Erythroblast (primary cell): ENCODE data around the gene PIP4K2A.

Source experiments
- DNase-seq, 2 experiments: peaks; one replicate each; lab custom pipeline; 2025; lab: John Stamatoyannopoulos, UW
- GATA1 ChIP-seq: IDR thresholded peaks from 2 replicates; pipeline ENCODE4 v1.6.1; 2011; ENCODE audit warnings: low read depth, mild to moderate bottlenecking, control low read depth, low read length, moderate library complexity
- POLR2A ChIP-seq: IDR thresholded peaks from 2 replicates; pipeline ENCODE4 v1.6.1; 2011; ENCODE audit warnings: mild to moderate bottlenecking, low read length

PIP4K2A gene

DNA sequence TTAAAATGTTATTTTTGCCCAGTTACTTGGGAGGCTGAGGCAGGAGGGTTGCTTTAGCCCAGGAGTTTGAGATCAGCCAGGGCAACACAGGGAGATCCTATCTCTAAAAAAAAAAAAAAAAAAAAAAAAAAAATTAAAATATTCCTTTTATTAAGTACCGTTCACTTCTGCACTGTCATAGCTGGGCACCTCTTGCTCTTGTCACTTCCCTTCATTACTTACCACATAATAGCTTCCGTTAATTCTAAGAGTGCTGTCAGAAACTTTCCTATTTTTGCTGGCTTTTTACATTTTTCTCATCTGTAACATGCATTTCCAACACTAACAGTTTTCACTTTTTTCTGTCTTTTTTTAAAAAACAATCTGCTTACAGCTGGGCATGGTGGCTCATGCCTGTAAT lies 132.9 kb downstream of the PIP4K2A start:
- TF ChIP-seq POLR2A (no peak), GATA1 (no peak)

GRCh38 chr10:22580711-22581110 lies 133.7 kb downstream of the PIP4K2A start:
- DNase-seq = no peak
- TF ChIP-seq POLR2A (no peak), GATA1 (no peak)

More for the DNA sequence above, 132.9 kb downstream of the PIP4K2A start:
- no peak for DNase-seq

GRCh38 chr10:22579826-22580225 lies 134.6 kb downstream of the PIP4K2A start:
- no peak for DNase-seq
- TF ChIP-seq POLR2A (no peak), GATA1 (no peak)

GRCh38 chr10:22573820-22574569 lies 140.4 kb downstream of the PIP4K2A start:
- peak; percentile 27 to 61 for DNase-seq
- TF ChIP-seq POLR2A (no peak), GATA1 (no peak)

DNA sequence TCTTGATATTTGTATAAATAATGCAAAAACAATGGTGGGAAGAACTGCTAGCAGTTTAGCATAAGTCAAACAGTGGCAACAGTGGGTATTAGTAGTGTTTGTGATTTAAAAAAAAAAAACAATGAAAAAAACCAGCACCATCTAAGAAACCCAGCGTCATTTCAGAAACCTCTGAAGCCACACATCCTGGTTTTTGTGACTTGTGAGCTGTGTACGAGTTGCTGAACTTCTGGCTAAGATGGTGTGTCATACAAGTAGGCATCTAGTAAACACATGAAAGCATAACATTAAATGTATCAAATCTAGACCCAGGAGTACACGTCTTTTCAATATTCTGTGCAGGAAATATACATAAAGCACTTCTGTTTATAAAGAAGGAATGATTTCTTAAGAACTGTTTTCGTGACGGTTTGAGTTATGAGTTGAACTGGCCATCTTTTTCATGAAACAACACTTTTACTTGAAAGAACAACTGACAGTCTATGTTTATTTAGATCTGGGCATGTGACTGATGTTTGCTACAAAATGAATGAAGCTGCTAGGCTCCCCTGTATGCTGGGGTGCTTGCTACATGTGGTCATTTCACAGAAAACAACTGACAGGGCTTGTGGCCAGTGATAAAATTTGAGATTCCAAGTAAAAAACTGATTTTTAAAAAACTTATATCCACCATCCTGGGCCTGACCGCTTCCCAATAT lies 143.5 kb downstream of the PIP4K2A start:
- no peak for TF ChIP-seq GATA1
- no peak for TF ChIP-seq POLR2A
- no peak for DNase-seq

- no peak for TF ChIP-seq POLR2A
- no peak for TF ChIP-seq GATA1
- no peak for DNase-seq
Measured at GRCh38 chr10:22570234-22570633, 144.1 kb downstream of the PIP4K2A start.

GRCh38 chr10:22568928-22569327 lies 145.4 kb downstream of the PIP4K2A start:
- no peak for TF ChIP-seq GATA1
- no peak for TF ChIP-seq POLR2A
- no peak for DNase-seq

- DNase-seq = no peak
- TF ChIP-seq POLR2A (no peak), GATA1 (no peak)
Measured at GRCh38 chr10:22564060-22564459, 150.3 kb downstream of the PIP4K2A start.

DNA sequence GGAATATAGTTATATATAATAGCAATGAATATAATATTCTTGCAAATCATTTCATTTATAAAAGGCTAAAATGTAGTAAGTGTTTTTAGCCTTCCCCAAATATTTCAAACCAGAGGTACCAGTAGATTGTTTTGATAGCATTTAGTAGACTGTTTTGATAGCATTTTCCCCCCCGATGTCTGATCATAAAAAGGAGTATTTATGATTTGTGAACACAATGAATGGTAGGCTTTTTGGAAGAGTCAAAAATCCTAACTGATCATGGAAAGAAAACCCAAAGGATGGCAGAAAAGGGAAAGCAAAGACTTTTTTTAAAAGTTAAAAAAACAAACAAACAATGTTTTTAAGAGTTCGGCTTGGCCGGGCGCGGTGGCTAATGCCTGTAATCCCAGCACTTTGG lies 152.5 kb downstream of the PIP4K2A start:
- TF ChIP-seq POLR2A = no peak
- TF ChIP-seq GATA1 = no peak
- DNase-seq = no peak

- TF ChIP-seq GATA1 (no peak), POLR2A (no peak)
- DNase-seq = no peak
Measured at GRCh38 chr10:22560913-22561239, 153.5 kb downstream of the PIP4K2A start.

GRCh38 chr10:22560096-22560912 lies 154.1 kb downstream of the PIP4K2A start:
- no peak for TF ChIP-seq GATA1
- TF ChIP-seq POLR2A = no peak
- DNase-seq = no peak

DNA sequence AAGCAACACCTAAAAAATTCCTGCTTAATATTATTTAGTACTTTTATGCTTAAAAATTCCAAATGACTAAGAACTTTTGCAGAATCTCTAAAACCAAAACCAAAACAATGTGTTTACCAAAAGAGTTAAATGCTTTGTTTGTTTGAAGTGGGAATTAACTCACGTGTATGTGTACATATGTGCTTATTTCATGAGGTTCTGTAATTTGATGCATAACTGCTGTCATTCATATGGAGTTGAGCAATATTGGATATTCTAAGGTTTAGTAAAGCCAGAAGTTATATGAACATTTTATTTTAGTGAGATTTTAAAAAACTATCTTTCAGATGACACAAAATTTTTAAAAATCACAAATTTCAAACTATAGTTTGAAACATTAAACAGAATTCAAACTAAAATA lies 157.1 kb downstream of the PIP4K2A start:
- no peak for TF ChIP-seq POLR2A
- TF ChIP-seq GATA1 = no peak
- no peak for DNase-seq

DNA sequence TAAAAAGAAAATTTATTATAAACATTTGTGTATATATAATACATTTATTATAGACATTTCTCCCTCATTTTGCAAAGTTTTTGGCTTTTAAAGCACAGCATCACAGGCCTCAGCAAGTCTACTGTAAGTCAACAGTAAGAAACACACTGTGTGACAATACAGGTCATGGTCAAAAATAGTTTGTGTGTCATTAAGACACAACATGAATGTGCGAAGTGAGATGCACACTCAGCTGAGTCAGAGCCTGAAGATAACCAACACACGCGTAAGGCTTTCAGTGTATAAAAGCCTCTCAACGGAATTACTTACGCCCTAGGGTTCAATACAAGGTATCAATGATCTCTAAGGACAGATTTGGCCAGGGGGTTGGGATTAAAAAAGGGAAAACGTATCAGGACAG lies 157.6 kb downstream of the PIP4K2A start:
- TF ChIP-seq GATA1 (no peak), POLR2A (no peak)
- DNase-seq = no peak
